AG04450 (cell line): Measurements from ENCODE around the gene TNFRSF17. TPM values are rescaled to one million over a fixed set of nuclear protein-coding genes. Genes with fewer than 3 reads are reported as not detected.
"Not testable (repeated sequence)": the region's sequence is repeated elsewhere in the genome, so short reads cannot be mapped to it uniquely, and the experiment has no call there.

Source experiments
- CTCF ChIA-PET: fragments of 300-600, 350-600 bp; formaldehyde crosslinking; extraction: SDS; loops from one replicate; lab custom pipeline; 2022; ENCODE audit warnings: antibody characterized with exemption, inconsistent platforms; lab: Charles Lee
- POLR2A ChIA-PET: fragments of 350-600 bp; formaldehyde crosslinking; extraction: SDS; loops from one replicate; lab custom pipeline; 2021; ENCODE audit warnings: antibody characterized with exemption, inconsistent platforms; lab: Yijun Ruan, JAX
- DNase-seq: peaks from one replicate; pipeline ENCODE4 v3.0.0-alpha.2; 2011; ENCODE audit warnings: low read depth, low spot score
- H3K27ac ChIP-seq: one replicate; pipeline ENCODE4 v1.5.1; 2012; ENCODE audit warnings: low read depth, low read length, control low read depth
- H3K27me3 ChIP-seq: one replicate; pipeline ENCODE4 v1.6.0; 2012; ENCODE audit warnings: low read length; ENCODE audit not compliant: control insufficient read depth, insufficient read depth
- H3K4me3 ChIP-seq: 2 replicates; pipeline ENCODE4 v1.5.1; 2011; ENCODE audit warnings: mild to moderate bottlenecking, low read depth, low read length, control low read depth
- H3K9me3 ChIP-seq: 2 replicates; pipeline ENCODE4 v1.5.1; 2012; ENCODE audit warnings: low read length; ENCODE audit not compliant: control insufficient read depth, insufficient read depth
- CTCF ChIP-seq: IDR thresholded peaks from 2 replicates; pipeline ENCODE4 v1.5.1; 2011; ENCODE audit warnings: low read depth, low read length, control low read depth, inconsistent platforms
- polyA minus RNA-seq: library from RNA; depleted of rRNA, polyadenylated mRNA; stranded (reverse); fragments of >200 nt; gene quantifications from 2 replicates; pipeline ENCODE4 v1.2.3, GENCODE V29; 2011; rRNA and poly(A)+ RNA removed
- polyA plus RNA-seq: library from polyadenylated mRNA; depleted of rRNA; stranded (reverse); fragments of >200 nt; gene quantifications from 2 replicates; pipeline ENCODE4 v1.2.3, GENCODE V29; 2011; rRNA removed

TNFRSF17 gene
- polyA plus RNA-seq (not detected in 2 replicates), polyA minus RNA-seq (not detected in 2 replicates)

- Histone ChIP-seq H3K4me3 (no peak within 1 kb of the TSS), H3K27ac (no peak within 1 kb of the TSS), H3K9me3 (no peaks in the 10 kb centered on the region), H3K27me3 (no peaks in the 10 kb centered on the region)
- ChIA-PET POLR2A (no interaction called here), CTCF (interaction anchor here (0.6 to 2.8 kb wide), 3 partner anchors 54 to 103 kb away, joined by 3 to 21 read pairs (median 3); no protein-coding TSS in a partner anchor)
- no peak for TF ChIP-seq CTCF
- no peak for DNase-seq
Observed at GRCh38 chr16:11964761-11965551, at the start of gene TNFRSF17. TSS of gene TNFRSF17 (plus strand) at chr16:11965210. CDS start at chr16:11965325, 115 bp downstream.

- Histone ChIP-seq H3K9me3 (no peaks in the 10 kb centered on the region), H3K4me3 (peak within 1 kb of the TSS; percentile 91), H3K27ac (peak within 1 kb of the TSS; percentile 57), H3K27me3 (peaks cover 2% of the 10 kb centered on the region)
- POLR2A ChIA-PET = interaction anchor here (0.6 kb wide), 1 partner anchor 18 kb away, joined by 3 read pairs; no protein-coding TSS in a partner anchor
- no peak for TF ChIP-seq CTCF
- DNase-seq = peak; percentile 94
- CTCF ChIA-PET = interaction anchor here (0.7 to 1.1 kb wide), 3 partner anchors 152 to 179 kb away, joined by 3 to 6 read pairs (median 3); no protein-coding TSS in a partner anchor
Observed at GRCh38 chr16:11915644-11916523, 49.1 kb upstream of the TNFRSF17 start, which contains the start of gene GSPT1. TSS of gene GSPT1 (minus strand) at chr16:11915956. CDS start at chr16:11915720, 236 bp downstream.

DNA sequence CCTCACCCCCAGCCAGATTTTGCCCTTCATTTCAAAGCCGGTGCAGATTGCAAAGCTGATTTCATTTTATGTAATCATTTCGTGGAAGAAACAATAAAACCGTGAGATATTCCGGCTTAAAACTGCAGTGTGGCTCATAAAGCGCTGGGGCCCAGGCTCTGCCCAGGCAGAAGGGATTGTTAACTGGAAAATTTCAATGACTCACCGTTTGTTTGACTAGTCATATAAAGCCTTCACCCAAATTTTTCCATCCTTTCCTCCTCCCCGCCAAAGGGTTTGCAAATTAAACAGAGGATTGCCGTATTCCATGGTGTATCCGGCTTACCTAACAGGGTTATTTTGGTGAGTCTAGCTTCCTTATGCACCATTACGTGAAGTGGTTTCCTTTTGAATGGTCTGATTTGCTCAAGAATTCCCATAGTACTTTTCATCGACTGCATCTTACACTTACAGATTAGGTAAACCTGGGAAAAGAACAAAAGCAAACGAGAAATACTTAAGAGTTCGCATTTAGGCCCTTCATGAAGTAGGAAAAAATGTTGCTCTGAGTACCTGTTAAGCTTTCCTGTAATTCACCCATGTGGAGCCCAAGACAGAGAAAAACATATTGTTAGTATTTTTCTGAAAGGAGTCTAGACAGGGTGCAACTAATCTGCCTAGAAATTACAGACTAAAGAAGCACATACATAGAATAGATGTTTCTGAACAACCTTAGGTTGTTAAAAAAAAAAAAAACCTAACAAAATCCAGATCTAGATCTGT is 48.3 kb upstream of the TNFRSF17 start:
- POLR2A ChIA-PET = interaction anchor here (0.5 kb wide), 1 partner anchor 15 kb away, joined by 3 read pairs; no protein-coding TSS in a partner anchor
- no peak for TF ChIP-seq CTCF
- DNase-seq = no peak
- H3K4me3 ChIP-seq = peak overlapping the region; percentile 57
- CTCF ChIA-PET = interaction anchor here (1.1 kb wide), 1 partner anchor 178 kb away, joined by 3 read pairs; no protein-coding TSS in a partner anchor
- peak overlapping the region; percentile 12 for H3K27ac ChIP-seq
- peaks cover 2% of the 10 kb centered on the region for H3K27me3 ChIP-seq
- no peaks in the 10 kb centered on the region for H3K9me3 ChIP-seq

GRCh38 chr16:11924046-11924445 is 41.0 kb upstream of the TNFRSF17 start:
- POLR2A ChIA-PET, CTCF ChIA-PET, DNase-seq, H3K4me3 ChIP-seq, H3K27ac ChIP-seq, H3K27me3 ChIP-seq, H3K9me3 ChIP-seq: not testable (repeated sequence)

- POLR2A ChIA-PET, H3K9me3 ChIP-seq, CTCF ChIA-PET, DNase-seq, H3K27me3 ChIP-seq, H3K4me3 ChIP-seq, H3K27ac ChIP-seq: not testable (repeated sequence)
Observed at GRCh38 chr16:11927350-11927749, 37.7 kb upstream of the TNFRSF17 start.

DNA sequence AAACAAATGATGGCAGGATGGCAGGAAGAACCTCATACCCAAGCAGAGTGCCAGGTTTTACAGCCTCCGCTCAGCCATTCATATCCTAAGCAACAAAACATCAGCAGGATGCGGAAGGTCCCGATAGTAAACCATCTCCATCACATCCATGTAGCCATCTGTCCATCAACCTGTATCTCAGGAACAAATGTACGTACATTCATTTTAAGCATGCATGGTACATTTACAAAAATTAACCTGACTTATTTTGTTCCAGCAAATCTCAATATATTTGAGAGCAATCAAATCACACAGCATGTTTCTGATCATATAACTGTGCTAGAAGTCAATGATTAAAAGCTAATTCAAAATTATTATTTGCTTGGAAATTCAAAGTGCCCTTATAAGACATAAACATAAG is 23.1 kb upstream of the TNFRSF17 start, which contains the start of gene NPIPB2:
TSS of gene NPIPB2 (minus strand) at position 101 of the 400 bp plus-strand sequence. CDS start at position 101, 0 bp downstream.
- POLR2A ChIA-PET, H3K27me3 ChIP-seq, DNase-seq, H3K4me3 ChIP-seq, H3K27ac ChIP-seq, CTCF ChIA-PET, H3K9me3 ChIP-seq: not testable (repeated sequence)
